Measurements from ENCODE around the gene MYCN. TPM values are rescaled to one million over a fixed set of nuclear protein-coding genes. Genes with fewer than 3 reads are reported as not detected.
A peak's percentile ranks its signal among the peaks of the same experiment; 100 is the strongest.

The MYCN gene
- total RNA-seq, 1 experiment from 2014 or later = 8.7 TPM

DNA sequence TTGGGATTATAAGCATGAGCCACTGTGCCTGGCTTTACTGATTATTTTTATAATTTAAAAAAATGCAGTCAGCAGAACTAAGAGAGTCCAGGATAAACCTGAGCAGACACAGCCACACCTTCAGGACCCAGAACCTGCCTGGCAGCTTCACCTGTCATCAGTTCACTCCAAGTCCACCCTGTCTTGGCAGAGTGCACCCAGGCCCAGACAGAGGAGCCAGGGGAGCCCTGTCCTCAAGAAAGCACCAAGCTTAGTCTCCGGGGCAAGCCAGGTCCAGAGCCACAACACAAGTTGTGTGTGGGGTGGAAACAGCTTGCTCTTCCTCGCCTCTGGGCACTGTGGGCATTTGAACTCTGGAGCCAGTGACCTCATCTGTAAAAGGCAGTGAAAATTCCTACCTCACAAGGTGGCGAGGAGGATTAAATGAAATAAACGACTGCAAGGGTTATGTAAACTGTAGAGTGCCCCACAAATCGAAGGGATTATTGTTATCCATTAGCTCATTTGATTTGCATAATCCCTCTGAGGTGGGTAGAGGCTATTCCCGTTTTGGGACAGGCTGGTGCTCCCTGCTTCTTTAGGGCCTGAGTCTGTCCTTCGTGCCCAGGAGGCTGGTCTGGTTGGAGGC is 24.7 kb downstream of the MYCN start:
- BruUV-seq (replicated peaks) = no TSS peak
- H3K27me3 Mint-ChIP-seq (ENCODE audit: unreplicated experiment) = no peaks in the 10 kb centered on the region
- CTCF ChIA-PET = interaction anchor here (0.5 to 1.2 kb wide), 6 partner anchors 25 to 353 kb away, joined by 3 to 5 read pairs (median 3); no protein-coding TSS in a partner anchor
- peaks cover 43% of the 10 kb centered on the region for H3K4me1 Mint-ChIP-seq (ENCODE audit: low read depth, unreplicated experiment)
- H3K27ac Mint-ChIP-seq (ENCODE audit: unreplicated experiment) = peak overlapping the region; percentile 37
- H3K9me3 Mint-ChIP-seq (ENCODE audit: low read depth, unreplicated experiment) = no peaks in the 10 kb centered on the region
- TF ChIP-seq, protein P1, sequence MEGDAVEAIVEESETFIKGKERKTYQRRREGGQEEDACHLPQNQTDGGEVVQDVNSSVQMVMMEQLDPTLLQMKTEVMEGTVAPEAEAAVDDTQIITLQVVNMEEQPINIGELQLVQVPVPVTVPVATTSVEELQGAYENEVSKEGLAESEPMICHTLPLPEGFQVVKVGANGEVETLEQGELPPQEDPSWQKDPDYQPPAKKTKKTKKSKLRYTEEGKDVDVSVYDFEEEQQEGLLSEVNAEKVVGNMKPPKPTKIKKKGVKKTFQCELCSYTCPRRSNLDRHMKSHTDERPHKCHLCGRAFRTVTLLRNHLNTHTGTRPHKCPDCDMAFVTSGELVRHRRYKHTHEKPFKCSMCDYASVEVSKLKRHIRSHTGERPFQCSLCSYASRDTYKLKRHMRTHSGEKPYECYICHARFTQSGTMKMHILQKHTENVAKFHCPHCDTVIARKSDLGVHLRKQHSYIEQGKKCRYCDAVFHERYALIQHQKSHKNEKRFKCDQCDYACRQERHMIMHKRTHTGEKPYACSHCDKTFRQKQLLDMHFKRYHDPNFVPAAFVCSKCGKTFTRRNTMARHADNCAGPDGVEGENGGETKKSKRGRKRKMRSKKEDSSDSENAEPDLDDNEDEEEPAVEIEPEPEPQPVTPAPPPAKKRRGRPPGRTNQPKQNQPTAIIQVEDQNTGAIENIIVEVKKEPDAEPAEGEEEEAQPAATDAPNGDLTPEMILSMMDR (IDR thresholded peaks at IDR 0.05; ENCODE audit: unreplicated experiment) = no peak
- H3K36me3 Mint-ChIP-seq (ENCODE audit: insufficient read depth, unreplicated experiment) = peaks cover 7% of the 10 kb centered on the region
- intact Hi-C loops (cut with micrococcal nuclease; ENCODE audit: unreplicated experiment) = loop anchor here (2.0 to 5.0 kb wide), 3 partner anchors 20 to 177 kb away; no protein-coding TSS in a partner anchor
- H3K4me3 Mint-ChIP-seq (ENCODE audit: low read depth, unreplicated experiment) = no peak overlapping the region
- peak; percentile 69 for DNase-seq

DNA sequence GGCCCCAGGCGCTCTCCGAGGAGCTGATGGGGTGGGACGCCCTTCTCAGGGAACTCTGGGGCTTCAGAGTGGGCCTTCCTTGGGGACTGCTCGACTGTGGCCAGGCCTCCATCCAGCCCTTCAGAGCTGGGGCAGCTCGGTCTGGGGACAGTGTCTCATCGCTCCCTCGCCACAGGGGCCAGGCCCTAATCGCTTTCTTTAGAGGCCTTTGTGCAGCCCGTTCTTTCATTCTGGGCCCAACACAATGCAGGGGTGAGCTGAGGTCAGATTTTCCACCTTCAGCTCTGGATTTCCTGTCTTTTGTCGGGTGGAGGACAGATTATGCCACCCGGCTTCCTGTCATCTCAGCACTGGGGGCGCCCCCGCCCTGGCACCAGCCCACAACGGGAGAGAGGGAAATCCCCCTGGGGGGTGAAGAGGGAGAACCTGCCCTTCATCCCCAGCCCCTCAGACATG is 25.2 kb downstream of the MYCN start:
- intact Hi-C loops (cut with micrococcal nuclease; ENCODE audit: unreplicated experiment) = loop anchor here (2.0 to 5.0 kb wide), 3 partner anchors 21 to 177 kb away; no protein-coding TSS in a partner anchor
- no peaks in the 10 kb centered on the region for H3K9me3 Mint-ChIP-seq (ENCODE audit: low read depth, unreplicated experiment)
- peaks cover 47% of the 10 kb centered on the region for H3K4me1 Mint-ChIP-seq (ENCODE audit: low read depth, unreplicated experiment)
- H3K36me3 Mint-ChIP-seq (ENCODE audit: insufficient read depth, unreplicated experiment) = peaks cover 7% of the 10 kb centered on the region
- no peak overlapping the region for H3K4me3 Mint-ChIP-seq (ENCODE audit: low read depth, unreplicated experiment)
- no TSS peak for BruUV-seq (replicated peaks)
- CTCF ChIA-PET = interaction anchor here (0.8 to 1.2 kb wide), 2 partner anchors 26 to 47 kb away, joined by 3 read pairs; no protein-coding TSS in a partner anchor
- no peaks in the 10 kb centered on the region for H3K27me3 Mint-ChIP-seq (ENCODE audit: unreplicated experiment)
- no peak overlapping the region for H3K27ac Mint-ChIP-seq (ENCODE audit: unreplicated experiment)
- DNase-seq = no peak
- TF ChIP-seq, protein P1 (IDR thresholded peaks at IDR 0.05; ENCODE audit: unreplicated experiment) = no peak

DNA sequence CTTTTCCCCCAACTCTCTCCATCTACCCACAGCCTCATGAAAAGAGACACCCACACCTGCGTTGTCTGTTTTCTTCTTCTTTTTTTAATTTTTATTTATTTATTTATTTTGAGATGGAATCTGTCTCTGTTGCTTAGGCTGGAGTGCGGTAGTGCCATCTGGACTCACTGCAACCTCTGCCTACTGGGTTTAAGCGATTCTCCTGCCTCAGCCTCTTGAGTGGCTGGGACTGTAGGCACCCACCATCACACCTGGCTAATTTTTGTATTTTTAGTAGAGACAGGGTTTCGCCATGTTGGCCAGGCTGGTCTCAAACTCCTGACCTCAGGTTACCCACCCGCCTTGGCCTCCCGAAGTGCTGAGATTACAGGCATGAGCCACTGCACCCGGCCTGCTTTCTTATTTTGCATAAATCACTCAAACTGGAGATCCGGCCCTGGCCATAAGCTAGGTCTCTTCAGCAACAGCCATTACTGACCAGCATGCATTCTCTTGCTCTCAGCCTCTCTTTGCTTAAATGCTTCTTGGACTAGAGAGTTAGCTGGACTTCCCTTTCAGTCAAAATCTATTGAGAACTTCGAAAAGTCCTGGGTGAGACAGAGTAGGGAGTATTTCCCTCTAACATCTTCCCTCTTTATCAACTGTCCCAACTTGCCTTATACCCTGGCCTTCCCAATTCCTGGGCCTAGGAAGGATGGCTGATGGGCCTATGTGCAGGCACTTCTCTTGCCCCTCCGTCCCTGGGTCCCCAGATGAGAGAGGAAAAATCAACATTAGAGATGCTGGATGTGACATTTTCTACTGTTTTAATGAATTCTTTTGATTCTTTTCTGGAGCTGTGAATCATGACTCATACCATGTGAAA is 27.3 kb downstream of the MYCN start:
- Mint-ChIP-seq H3K36me3 (ENCODE audit: insufficient read depth, unreplicated experiment) (peaks cover 7% of the 10 kb centered on the region), H3K27ac (ENCODE audit: unreplicated experiment) (peak overlapping the region; percentile 87), H3K27me3 (ENCODE audit: unreplicated experiment) (no peaks in the 10 kb centered on the region), H3K4me1 (ENCODE audit: low read depth, unreplicated experiment) (peaks cover 64% of the 10 kb centered on the region), H3K9me3 (ENCODE audit: low read depth, unreplicated experiment) (no peaks in the 10 kb centered on the region), H3K4me3 (ENCODE audit: low read depth, unreplicated experiment) (peak overlapping the region; percentile 15)
- CTCF ChIA-PET = interaction anchor here (0.7 to 1.5 kb wide), 6 partner anchors 9 to 185 kb away, joined by 3 to 6 read pairs (median 3); partner anchors contain the start of gene MYCN
- no peak for DNase-seq
- TF ChIP-seq, protein P1 (IDR thresholded peaks at IDR 0.05; ENCODE audit: unreplicated experiment) = no peak
- intact Hi-C loops (cut with micrococcal nuclease; ENCODE audit: unreplicated experiment) = loop anchor here (1.0 to 5.0 kb wide), 3 partner anchors 9 to 175 kb away; no protein-coding TSS in a partner anchor
- no TSS peak for BruUV-seq (replicated peaks)
